ENCODE measurements around the gene PIK3C2G. TPM values are rescaled to one million over a fixed set of nuclear protein-coding genes. Genes with fewer than 3 reads are reported as not detected.

PIK3C2G gene
- total and polyA plus RNA-seq, 2 experiments from 2014 or later: not detected

DNA sequence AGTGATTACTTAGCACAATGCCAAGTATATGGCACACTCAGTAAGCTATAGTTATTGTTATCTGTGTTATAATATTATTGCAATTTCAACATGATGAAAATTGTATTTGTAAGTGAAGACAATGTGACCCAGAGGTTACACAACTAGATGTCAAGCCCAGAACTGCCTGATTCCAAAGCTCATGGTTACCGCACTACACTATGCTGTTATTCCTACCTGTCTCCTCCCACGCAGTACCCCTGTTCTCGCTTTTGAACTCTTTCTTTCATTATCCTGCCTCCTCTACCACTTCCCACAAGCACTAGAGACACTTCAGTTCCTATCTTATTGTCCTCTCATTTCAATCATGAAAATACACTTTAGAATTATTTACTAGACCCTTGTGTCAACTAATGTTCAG lies 383.2 kb downstream of the PIK3C2G start:
- TF ChIP-seq EZH2 (IDR thresholded peaks at IDR 0.05; ENCODE audit: insufficient read depth, poor library complexity, severe bottlenecking) (no peak), EZH2phosphoT487 (IDR thresholded peaks at IDR 0.05; ENCODE audit: insufficient read depth, low read depth) (no peak)
- in situ Hi-C loops (cut with MboI): no loop called here
- DNase-seq: no peak

DNA sequence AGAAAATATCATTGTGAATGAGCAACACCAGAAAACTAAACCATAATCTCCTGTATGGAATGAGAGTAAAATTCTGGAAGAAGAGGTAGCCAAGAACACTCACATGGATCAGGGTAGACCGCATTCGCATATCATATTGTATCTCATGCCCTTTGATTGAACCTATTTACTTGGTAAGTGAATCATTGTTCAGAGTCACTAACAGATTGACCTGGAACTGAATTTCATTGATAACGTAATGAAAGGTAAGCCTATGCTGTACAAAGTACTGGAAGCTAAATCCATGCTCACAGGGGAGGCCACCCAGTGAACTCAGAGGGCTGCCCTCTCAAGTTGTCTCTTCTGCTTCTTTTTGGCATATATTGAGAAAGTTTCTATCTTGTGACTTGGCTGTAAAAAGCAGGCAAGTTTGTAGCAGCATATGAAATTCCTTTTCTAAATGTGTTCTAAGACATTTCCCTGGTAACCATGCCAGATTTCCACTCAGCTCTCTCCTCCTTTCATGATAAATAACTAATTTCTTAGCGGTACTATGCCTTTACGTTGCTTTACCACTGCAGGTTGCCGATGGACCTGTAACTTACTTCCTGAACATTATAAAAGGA lies 385.1 kb downstream of the PIK3C2G start:
- Histone ChIP-seq H3K79me2 (ENCODE audit: insufficient read depth) (no peaks in the 10 kb centered on the region), H4K20me1 (ENCODE audit: insufficient read depth) (no peaks in the 10 kb centered on the region), H3K4me1 (ENCODE audit: insufficient read depth) (no peaks in the 10 kb centered on the region), H2AFZ (0 out of 2 replicates have a peak overlapping the region, but pooled peaks have one; percentile 21), H3F3A (ENCODE audit: insufficient read depth) (no peaks in the 10 kb centered on the region), H3K36me3 (ENCODE audit: low read depth) (no peaks in the 10 kb centered on the region), H3K9me3 (ENCODE audit: low read depth) (no peaks in the 10 kb centered on the region), H3K27me3 (replicated peaks; ENCODE audit: insufficient read depth) (no peaks in the 10 kb centered on the region), H3K9ac (no peak overlapping the region), H3K27ac (no peak overlapping the region), H3K4me3 (no peak overlapping the region), H3K9me2 (ENCODE audit: insufficient read depth) (no peaks in the 10 kb centered on the region), H3K4me2 (ENCODE audit: unreplicated experiment) (no peak overlapping the region)
- TF ChIP-seq EZH2 (IDR thresholded peaks at IDR 0.05; ENCODE audit: insufficient read depth, poor library complexity, severe bottlenecking) (no peak), EZH2phosphoT487 (IDR thresholded peaks at IDR 0.05; ENCODE audit: insufficient read depth, low read depth) (no peak)
- no peak for DNase-seq
- in situ Hi-C loops (cut with MboI): no loop called here
- 56 to 59% methylated on average over 6 of the region's 6 CpGs for WGBS, 2 experiments (ENCODE audit: low coverage in 1 of 2, low lambda C conversion rate in 2 of 2, missing lambda C conversion rate in 2 of 2)

More for the DNA sequence above, 383.2 kb downstream of the PIK3C2G start:
- H3K9me3 ChIP-seq (ENCODE audit: low read depth): no peaks in the 10 kb centered on the region
- H3K4me2 ChIP-seq (ENCODE audit: unreplicated experiment): no peak overlapping the region
- H3K9me2 ChIP-seq (ENCODE audit: insufficient read depth): no peaks in the 10 kb centered on the region
- H3F3A ChIP-seq (ENCODE audit: insufficient read depth): no peaks in the 10 kb centered on the region
- no peak overlapping the region for H3K4me3 ChIP-seq
- H4K20me1 ChIP-seq (ENCODE audit: insufficient read depth): no peaks in the 10 kb centered on the region
- H3K9ac ChIP-seq: no peak overlapping the region
- no peaks in the 10 kb centered on the region for H3K79me2 ChIP-seq (ENCODE audit: insufficient read depth)
- no peaks in the 10 kb centered on the region for H3K4me1 ChIP-seq (ENCODE audit: insufficient read depth)
- H3K27me3 ChIP-seq (replicated peaks; ENCODE audit: insufficient read depth): no peaks in the 10 kb centered on the region
- H2AFZ ChIP-seq: no peak overlapping the region
- WGBS, 2 experiments (ENCODE audit: low coverage in 1 of 2, low lambda C conversion rate in 2 of 2, missing lambda C conversion rate in 2 of 2): 95 to 98% methylated on average over 3 of the region's 3 CpGs
- H3K27ac ChIP-seq: no peak overlapping the region
- H3K36me3 ChIP-seq (ENCODE audit: low read depth): no peaks in the 10 kb centered on the region

DNA sequence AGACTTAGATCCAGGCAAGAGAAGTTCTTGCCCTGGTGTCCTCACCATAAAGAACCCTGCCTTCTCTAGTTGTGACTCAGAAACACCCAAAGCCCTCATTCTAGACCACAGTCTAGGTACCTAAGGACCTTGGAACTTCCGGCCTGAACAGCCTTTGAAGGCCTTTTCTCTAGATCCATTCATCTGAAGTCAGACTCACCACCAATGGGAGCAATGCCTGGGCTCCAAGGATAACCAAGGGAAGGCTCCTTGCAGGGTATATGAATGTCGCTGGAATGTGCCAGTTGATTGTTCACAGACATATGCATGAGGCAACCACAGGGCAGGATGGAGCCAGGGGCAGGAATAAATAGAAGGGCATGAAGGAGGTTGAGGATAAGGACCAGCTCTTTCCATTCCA lies 390.2 kb downstream of the PIK3C2G start:
- Histone ChIP-seq H3K9me3 (ENCODE audit: low read depth) (no peaks in the 10 kb centered on the region), H3K27ac (no peak overlapping the region), H3K9me2 (ENCODE audit: insufficient read depth) (no peaks in the 10 kb centered on the region), H3K79me2 (ENCODE audit: insufficient read depth) (no peaks in the 10 kb centered on the region), H4K20me1 (ENCODE audit: insufficient read depth) (no peaks in the 10 kb centered on the region), H3K4me1 (ENCODE audit: insufficient read depth) (no peaks in the 10 kb centered on the region), H2AFZ (no peak overlapping the region), H3F3A (ENCODE audit: insufficient read depth) (no peaks in the 10 kb centered on the region), H3K4me3 (no peak overlapping the region), H3K27me3 (replicated peaks; ENCODE audit: insufficient read depth) (no peaks in the 10 kb centered on the region), H3K9ac (no peak overlapping the region), H3K4me2 (ENCODE audit: unreplicated experiment) (no peak overlapping the region), H3K36me3 (ENCODE audit: low read depth) (no peaks in the 10 kb centered on the region)
- DNase-seq: peak; percentile 6
- 75 to 78% methylated on average over 2 of the region's 2 CpGs for WGBS, 2 experiments (ENCODE audit: low coverage in 1 of 2, low lambda C conversion rate in 2 of 2, missing lambda C conversion rate in 2 of 2)
- TF ChIP-seq EZH2 (IDR thresholded peaks at IDR 0.05; ENCODE audit: insufficient read depth, poor library complexity, severe bottlenecking) (no peak), EZH2phosphoT487 (IDR thresholded peaks at IDR 0.05; ENCODE audit: insufficient read depth, low read depth) (no peak)
- in situ Hi-C loops (cut with MboI): no loop called here

DNA sequence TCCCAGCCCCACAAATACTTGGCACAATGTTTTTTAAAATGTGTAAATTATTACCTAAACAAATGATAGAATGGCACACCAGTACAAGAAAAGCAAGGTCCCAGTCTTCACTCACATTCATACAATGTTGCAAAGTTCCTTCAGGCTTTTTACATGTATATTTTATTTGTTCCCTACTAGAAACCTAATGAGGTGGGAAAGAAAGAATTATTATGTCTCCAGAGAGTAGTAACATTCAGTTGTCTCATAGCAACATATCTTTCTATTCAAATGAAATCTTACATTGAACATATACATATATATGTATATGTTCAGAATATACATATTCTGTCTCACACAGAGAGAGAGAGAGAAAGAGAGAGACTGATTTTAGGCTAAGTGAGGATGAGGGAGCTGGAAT lies 391.3 kb downstream of the PIK3C2G start:
- no peaks in the 10 kb centered on the region for H3K27me3 ChIP-seq (replicated peaks; ENCODE audit: insufficient read depth)
- no peak overlapping the region for H3K4me3 ChIP-seq
- no peak overlapping the region for H3K4me2 ChIP-seq (ENCODE audit: unreplicated experiment)
- no peaks in the 10 kb centered on the region for H4K20me1 ChIP-seq (ENCODE audit: insufficient read depth)
- no peaks in the 10 kb centered on the region for H3K79me2 ChIP-seq (ENCODE audit: insufficient read depth)
- H3K27ac ChIP-seq: no peak overlapping the region
- H3K9me2 ChIP-seq (ENCODE audit: insufficient read depth): no peaks in the 10 kb centered on the region
- no peaks in the 10 kb centered on the region for H3F3A ChIP-seq (ENCODE audit: insufficient read depth)
- H3K9me3 ChIP-seq (ENCODE audit: low read depth): no peaks in the 10 kb centered on the region
- in situ Hi-C loops (cut with MboI): no loop called here
- no peaks in the 10 kb centered on the region for H3K4me1 ChIP-seq (ENCODE audit: insufficient read depth)
- DNase-seq: no peak
- H3K36me3 ChIP-seq (ENCODE audit: low read depth): no peaks in the 10 kb centered on the region
- no peak overlapping the region for H3K9ac ChIP-seq
- no peak overlapping the region for H2AFZ ChIP-seq
- TF ChIP-seq EZH2phosphoT487 (IDR thresholded peaks at IDR 0.05; ENCODE audit: insufficient read depth, low read depth): no peak
- no peak for TF ChIP-seq EZH2 (IDR thresholded peaks at IDR 0.05; ENCODE audit: insufficient read depth, poor library complexity, severe bottlenecking)

DNA sequence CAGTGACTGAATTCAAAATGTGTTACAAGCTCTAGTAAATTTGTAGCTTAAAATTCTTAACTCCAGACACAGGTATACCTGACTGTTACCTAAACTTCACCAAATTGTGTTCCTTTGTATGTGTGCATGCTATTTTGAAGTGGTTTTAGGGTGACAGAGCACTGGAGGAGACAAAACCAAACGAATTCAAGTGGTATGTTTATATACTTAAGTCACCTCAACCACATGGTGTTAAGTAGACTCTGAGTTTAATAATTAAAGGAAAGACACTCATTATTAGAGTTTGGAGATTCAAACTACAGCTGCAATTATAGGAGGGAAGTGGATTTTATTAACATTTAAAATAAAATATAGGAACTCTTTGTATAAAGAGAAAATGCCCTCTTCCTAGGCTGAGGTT lies 392.1 kb downstream of the PIK3C2G start:
- Histone ChIP-seq H3F3A (ENCODE audit: insufficient read depth) (no peaks in the 10 kb centered on the region), H3K4me2 (ENCODE audit: unreplicated experiment) (no peak overlapping the region), H3K9me3 (ENCODE audit: low read depth) (no peaks in the 10 kb centered on the region), H3K27ac (no peak overlapping the region), H3K36me3 (ENCODE audit: low read depth) (no peaks in the 10 kb centered on the region), H3K4me1 (ENCODE audit: insufficient read depth) (no peaks in the 10 kb centered on the region), H3K27me3 (replicated peaks; ENCODE audit: insufficient read depth) (no peaks in the 10 kb centered on the region), H3K4me3 (no peak overlapping the region), H2AFZ (no peak overlapping the region), H3K9me2 (ENCODE audit: insufficient read depth) (no peaks in the 10 kb centered on the region), H4K20me1 (ENCODE audit: insufficient read depth) (no peaks in the 10 kb centered on the region), H3K79me2 (ENCODE audit: insufficient read depth) (no peaks in the 10 kb centered on the region), H3K9ac (no peak overlapping the region)
- DNase-seq: no peak
- in situ Hi-C loops (cut with MboI): no loop called here
- no peak for TF ChIP-seq EZH2 (IDR thresholded peaks at IDR 0.05; ENCODE audit: insufficient read depth, poor library complexity, severe bottlenecking)
- 20 to 26% methylated on average over 1 of the region's 1 CpG for WGBS, 2 experiments (ENCODE audit: low coverage in 1 of 2, low lambda C conversion rate in 2 of 2, missing lambda C conversion rate in 2 of 2)
